K562 (cell line): ENCODE results near the gene EXOG. TPM values are rescaled to one million over a fixed set of nuclear protein-coding genes. Genes with fewer than 3 reads are reported as not detected.

Experiments used
- ATAC-seq: fragments of 200-7000 bp; cut with Tn5 transposase; 3 replicates; pipeline ENCODE4 v1.9.1; 2020; ENCODE audit warnings: moderate library complexity
- BruUV-seq: library from RNA; stranded (reverse); fragments of 400-500 nt; replicated peaks from 2 replicates; lab custom pipeline; 2021; lab: Mats Ljungman, UMichigan
- CTCF ChIA-PET: fragments of 300-600 bp; formaldehyde crosslinking; extraction: SDS; loops from one replicate; lab custom pipeline; 2021; ENCODE audit warnings: low intra/inter-chr PET ratio; lab: Yijun Ruan, JAX
- POLR2A ChIA-PET: fragments of 300-600, 350-650 bp; sonication (Branson Sonifier 250); formaldehyde crosslinking; extraction: SDS; loops from one replicate; lab custom pipeline; 2021; ENCODE audit warnings: antibody characterized with exemption, inconsistent platforms; lab: Yijun Ruan, JAX
- DNase-seq, 4 experiments: peaks; one replicate each; pipeline versions ENCODE4 v3.0.0 to v3.0.0-alpha.2; 2011 to 2018; ENCODE audit warnings: low spot score in 3 of 4, mixed read lengths in 3 of 4; ENCODE audit errors: extremely low read depth in 1 of 4
- FAIRE-seq: peaks from 2 replicates; lab custom pipeline; 2011; peaks lifted over from hg19 to GRCh38; lab: Jason Lieb, UNC
- H2AFZ ChIP-seq: 2 replicates; pipeline ENCODE4 v1.6.0; 2011; ENCODE audit warnings: low read depth, low read length, control low read depth, inconsistent platforms
- H3K27ac ChIP-seq: fragments of 200-600 bp; 3 replicates; pipeline ENCODE4 v1.8.0; 2011; ENCODE audit warnings: low read depth, mild to moderate bottlenecking, control low read depth, inconsistent platforms, low read length, moderate library complexity, mixed read lengths; ENCODE audit errors: extremely low read depth
- H3K27me3 ChIP-seq, 2 experiments: fragments of 300-600 bp in 1 of 2; 2 replicates in 1 of 2; 3 replicates in 1 of 2; pipeline versions ENCODE4 v1.6.0 to v1.8.0; 2011; ENCODE audit warnings: inconsistent platforms in 2 of 2, low read length in 2 of 2, mild to moderate bottlenecking in 1 of 2, mixed read lengths in 1 of 2, moderate library complexity in 1 of 2; ENCODE audit not compliant: control insufficient read depth in 2 of 2, insufficient read depth in 2 of 2
- H3K36me3 ChIP-seq: fragments of 300-600 bp; 3 replicates; pipeline ENCODE4 v1.8.0; 2011; ENCODE audit warnings: mild to moderate bottlenecking, low read length, inconsistent platforms; ENCODE audit not compliant: control insufficient read depth, insufficient read depth
- H3K4me1 ChIP-seq, 2 experiments: fragments of 200-600 bp in 1 of 2; replicated peaks in 1 of 2; 2 replicates in 1 of 2; 3 replicates in 1 of 2; pipeline versions ENCODE4 v1.5.1 to v1.8.0; 2011; ENCODE audit warnings: inconsistent platforms in 2 of 2, low read length in 2 of 2, mild to moderate bottlenecking in 1 of 2, mixed read lengths in 1 of 2, moderate library complexity in 1 of 2; ENCODE audit not compliant: control insufficient read depth in 2 of 2, insufficient read depth in 2 of 2
- H3K4me2 ChIP-seq: 2 replicates; pipeline ENCODE4 v1.6.1; 2011; ENCODE audit warnings: low read length, control low read depth, inconsistent platforms, mixed read lengths; ENCODE audit not compliant: insufficient read depth
- H3K4me3 ChIP-seq: fragments of 200-600 bp; sonication (generic), shearing (Covaris generic); 2 replicates; pipeline ENCODE4 v1.5.1; 2016; ENCODE audit warnings: control low read depth, inconsistent platforms
- H3K79me2 ChIP-seq: fragments of 200-600 bp; 3 replicates; pipeline ENCODE4 v1.8.0; 2011; ENCODE audit warnings: low read length, inconsistent platforms; ENCODE audit not compliant: control insufficient read depth, insufficient read depth
- H3K9ac ChIP-seq, 2 experiments: 2 replicates each; pipeline versions ENCODE4 v1.6.0 to v1.6.1; 2011; ENCODE audit warnings: low read depth in 2 of 2, low read length in 2 of 2, control low read depth in 1 of 2, inconsistent platforms in 1 of 2, mild to moderate bottlenecking in 1 of 2, mixed read lengths in 1 of 2; ENCODE audit not compliant: insufficient read depth in 1 of 2
- H3K9me1 ChIP-seq: one replicate; pipeline ENCODE4 v1.6.0; 2011; ENCODE audit warnings: inconsistent platforms, mild to moderate bottlenecking, low read length, moderate library complexity; ENCODE audit not compliant: control insufficient read depth, insufficient read depth
- H3K9me3 ChIP-seq: replicated peaks from 2 replicates; pipeline ENCODE4 v1.5.1; 2011; ENCODE audit warnings: low read depth, low read length, inconsistent platforms; ENCODE audit not compliant: control insufficient read depth, insufficient read depth
- H4K20me1 ChIP-seq: replicated peaks from 2 replicates; pipeline ENCODE4 v1.6.1; 2011; ENCODE audit warnings: low read length, inconsistent platforms, mixed read lengths; ENCODE audit not compliant: control insufficient read depth, insufficient read depth
- HDGF ChIP-seq: fragments of 450-650 bp; IDR thresholded peaks from 2 replicates; pipeline ENCODE4 v1.6.1; 2016
- KDM5B ChIP-seq: fragments of 200-600 bp; sonication (generic); IDR thresholded peaks from 2 replicates; pipeline ENCODE4 v1.6.1; 2012; ENCODE audit warnings: low read depth, mild to moderate bottlenecking, moderate library complexity, low read length, control low read depth, inconsistent platforms; ENCODE audit not compliant: insufficient replicate concordance
- POLR2A ChIP-seq: fragments of 450-650 bp; conservative IDR thresholded peaks from 2 replicates; pipeline ENCODE4 v1.6.1; 2016
- YY1 ChIP-seq, 3 experiments: IDR thresholded peaks; 2 replicates each; pipeline ENCODE4 v1.6.1; 2011; ENCODE audit warnings: low read length in 2 of 3, mild to moderate bottlenecking in 2 of 3, moderate library complexity in 2 of 3, borderline replicate concordance in 1 of 3, control low read depth in 1 of 3, low read depth in 1 of 3; ENCODE audit not compliant: insufficient read depth in 3 of 3, insufficient replicate concordance in 2 of 3, control insufficient read depth in 1 of 3, insufficient read length in 1 of 3; ENCODE audit errors: extremely low read depth in 1 of 3
- ZFX ChIP-seq: sonication (generic); formaldehyde crosslinking; IDR thresholded peaks from 2 replicates; pipeline ENCODE4 v1.8.0; 2022; ENCODE audit warnings: mild to moderate bottlenecking, missing genetic modification reagents, moderate library complexity
- WGBS: fragments of 100-300 bp; shearing (Covaris generic); methylation state at CpG from one replicate; pipeline ENCODE4 v1.1.6; 2016; ENCODE audit warnings: low coverage, mixed read lengths; ENCODE audit not compliant: insufficient coverage; ENCODE audit errors: missing lambda C conversion rate; 5-methylcytosine and 5-hydroxymethylcytosine counted together
- in situ Hi-C: fragments of 300-500 bp; cut with MboI; formaldehyde crosslinking; loops from 4 replicates; pipeline ENCODE4 v1.15.0; 2018; ENCODE audit warnings: inconsistent platforms, mixed read lengths
- intact Hi-C: fragments of 100-400 bp; cut with micrococcal nuclease; formaldehyde crosslinking; loops from 2 replicates; pipeline ENCODE4 v1.14.2; 2022
- polyA plus RNA-seq, 8 experiments: library from polyadenylated mRNA; depleted of rRNA in 4 of 8; stranded (reverse) in 5 of 8; unstranded in 3 of 8; fragments of >200 nt; fragmentation: Nextera tagmentation in 2 of 8; fragmentation: Illumina TruSeq in 1 of 8; extraction: Ambion mirVana in 2 of 8; extraction: Trizol in 1 of 8; gene quantifications; 2 replicates each; pipeline versions ENCODE4 v1.2.1 to v1.2.3, GENCODE V29; 2011 to 2014; ENCODE audit warnings: inconsistent platforms in 1 of 8, missing spikeins in 1 of 8
- total RNA-seq, 7 experiments: library from RNA; depleted of rRNA in 6 of 7; stranded (reverse); fragments of >200 nt in 6 of 7; fragmentation: Illumina TruSeq in 2 of 7; extraction: Trizol in 2 of 7; gene quantifications; 2 replicates each; pipeline versions ENCODE4 v1.2.1 to v1.2.3, GENCODE V29; 2011 to 2021; ENCODE audit warnings: low replicate concordance in 1 of 7
- TF ChIP-seq, protein P1 (sequence below), 2 experiments: IDR thresholded peaks; 2 replicates each; pipeline ENCODE4 v1.6.1; 2011; ENCODE audit warnings: borderline replicate concordance in 1 of 2, control low read depth in 1 of 2, low read depth in 1 of 2, low read length in 1 of 2, mild to moderate bottlenecking in 1 of 2, mixed read lengths in 1 of 2, moderate library complexity in 1 of 2; ENCODE audit not compliant: insufficient read depth in 1 of 2, insufficient read length in 1 of 2, poor library complexity in 1 of 2, severe bottlenecking in 1 of 2; ENCODE audit errors: extremely low read depth in 1 of 2
- TF ChIP-seq, protein P2 (sequence below): fragments of 450-650 bp; formaldehyde crosslinking; IDR thresholded peaks from 2 replicates; pipeline ENCODE4 v1.4.0; 2020; ENCODE audit warnings: mild to moderate bottlenecking, moderate library complexity
- TF ChIP-seq, protein P3 (sequence below), 3 experiments: IDR thresholded peaks in 2 of 3; conservative IDR thresholded peaks in 1 of 3; 2 replicates each; pipeline ENCODE4 v1.5.1; 2011 to 2012; ENCODE audit warnings: low read length in 3 of 3, mild to moderate bottlenecking in 3 of 3, control low read depth in 2 of 3, improper control_type of control experiment in 1 of 3, inconsistent platforms in 1 of 3, low read depth in 1 of 3, mixed read lengths in 1 of 3, moderate library complexity in 1 of 3; ENCODE audit not compliant: insufficient read depth in 2 of 3
- TF ChIP-seq, protein P4 (sequence below): sonication (generic); formaldehyde crosslinking; IDR thresholded peaks from 2 replicates; pipeline ENCODE4 v1.8.1; 2023; ENCODE audit warnings: mild to moderate bottlenecking, missing genetic modification reagents
- TF ChIP-seq, protein P5 (sequence below): sonication (generic); formaldehyde crosslinking; IDR thresholded peaks from 2 replicates; pipeline ENCODE4 v1.9.0; 2022; ENCODE audit warnings: mild to moderate bottlenecking, missing genetic modification reagents

EXOG gene
- total and polyA plus RNA-seq, 9 of the 15 experiments (the other 6 are each of a cell fraction or from before 2014, with no cell fraction given), result 10.8 to 21.7 (median 14.8) TPM

DNA sequence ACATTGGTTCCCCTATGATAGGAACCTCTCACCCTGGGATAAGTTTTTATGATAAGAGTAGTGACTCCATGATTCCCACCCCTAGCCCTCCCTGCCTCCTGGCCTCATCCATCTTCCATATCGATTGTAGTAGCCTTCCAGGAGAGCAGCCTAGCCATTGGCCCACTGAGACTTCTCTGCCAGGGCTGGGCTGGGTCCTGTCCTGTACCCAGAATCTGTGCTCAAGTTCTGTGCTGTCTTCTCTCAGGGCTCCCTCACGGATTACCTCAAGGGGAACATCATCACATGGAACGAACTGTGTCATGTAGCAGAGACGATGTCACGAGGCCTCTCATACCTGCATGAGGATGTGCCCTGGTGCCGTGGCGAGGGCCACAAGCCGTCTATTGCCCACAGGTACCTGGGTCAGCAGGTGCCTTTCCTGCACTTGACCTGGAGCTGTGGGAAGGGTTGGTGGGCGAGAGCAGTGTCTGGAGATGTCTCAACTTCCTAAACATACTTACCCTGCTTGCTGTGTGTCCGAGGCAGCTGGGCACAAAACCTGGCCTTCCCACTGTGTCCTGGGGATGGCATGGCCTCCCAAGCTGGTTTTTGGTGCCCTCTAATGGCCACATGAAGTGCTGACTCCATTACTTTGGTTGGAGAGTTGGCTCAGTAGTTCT, 16.6 kb upstream of the EXOG start:
- H3K9ac ChIP-seq, result no peak overlapping the region
- H2AFZ ChIP-seq, result no peak overlapping the region
- peaks cover 0 to 3% of the 10 kb centered on the region in 2 experiments; a peak in 1 of 5 replicates for H3K4me1 ChIP-seq
- H4K20me1 ChIP-seq, result peaks cover 14% of the 10 kb centered on the region
- intact Hi-C loops (loop anchor here (2.0 to 5.0 kb wide), 5 partner anchors 133 to 507 kb away; partner anchors contain the start of genes ACAA1, MYD88 and XYLB), in situ Hi-C loops (loop anchor here (10.0 kb wide), 1 partner anchor 345 kb away; the partner anchor contains the start of genes ACAA1 and MYD88)
- peaks cover 51% of the 10 kb centered on the region; the same call in 2 of the 3 replicates for H3K36me3 ChIP-seq
- H3K9me3 ChIP-seq, result no peaks in the 10 kb centered on the region
- FAIRE-seq (peak; percentile 96), DNase-seq (peak; percentile 64 to 73 (median 70)), ATAC-seq (peak; percentile 88)
- H3K4me2 ChIP-seq, result no peak overlapping the region
- 0 out of 3 replicates have a peak, but pooled peaks cover 2% of the 10 kb centered on the region for H3K79me2 ChIP-seq
- no peaks in the 10 kb centered on the region for H3K27me3 ChIP-seq
- H3K4me3 ChIP-seq, result no peak overlapping the region
- BruUV-seq, result no TSS peak
- no peak overlapping the region for H3K27ac ChIP-seq
- CTCF ChIA-PET, result interaction anchor here (0.6 to 1.4 kb wide), 7 partner anchors 133 to 505 kb away, joined by 3 to 9 read pairs (median 3); partner anchors contain the start of gene XYLB
- 44% methylated on average over 10 of the region's 10 CpGs for WGBS
- H3K9me1 ChIP-seq, result no peaks in the 10 kb centered on the region
- POLR2A ChIA-PET, result interaction anchor here (1.2 kb wide), 1 partner anchor 10 kb away, joined by 4 read pairs; no protein-coding TSS in a partner anchor
- TF ChIP-seq, protein P1, sequence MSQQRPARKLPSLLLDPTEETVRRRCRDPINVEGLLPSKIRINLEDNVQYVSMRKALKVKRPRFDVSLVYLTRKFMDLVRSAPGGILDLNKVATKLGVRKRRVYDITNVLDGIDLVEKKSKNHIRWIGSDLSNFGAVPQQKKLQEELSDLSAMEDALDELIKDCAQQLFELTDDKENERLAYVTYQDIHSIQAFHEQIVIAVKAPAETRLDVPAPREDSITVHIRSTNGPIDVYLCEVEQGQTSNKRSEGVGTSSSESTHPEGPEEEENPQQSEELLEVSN (IDR thresholded peaks at IDR 0.05; ENCODE audit: borderline replicate concordance in 1 of 2, extremely low read depth in 1 of 2, insufficient read depth in 1 of 2, insufficient read length in 1 of 2, low read depth in 1 of 2, low read length in 1 of 2, poor library complexity in 1 of 2, severe bottlenecking in 1 of 2), result no peak
- TF ChIP-seq, protein P2, sequence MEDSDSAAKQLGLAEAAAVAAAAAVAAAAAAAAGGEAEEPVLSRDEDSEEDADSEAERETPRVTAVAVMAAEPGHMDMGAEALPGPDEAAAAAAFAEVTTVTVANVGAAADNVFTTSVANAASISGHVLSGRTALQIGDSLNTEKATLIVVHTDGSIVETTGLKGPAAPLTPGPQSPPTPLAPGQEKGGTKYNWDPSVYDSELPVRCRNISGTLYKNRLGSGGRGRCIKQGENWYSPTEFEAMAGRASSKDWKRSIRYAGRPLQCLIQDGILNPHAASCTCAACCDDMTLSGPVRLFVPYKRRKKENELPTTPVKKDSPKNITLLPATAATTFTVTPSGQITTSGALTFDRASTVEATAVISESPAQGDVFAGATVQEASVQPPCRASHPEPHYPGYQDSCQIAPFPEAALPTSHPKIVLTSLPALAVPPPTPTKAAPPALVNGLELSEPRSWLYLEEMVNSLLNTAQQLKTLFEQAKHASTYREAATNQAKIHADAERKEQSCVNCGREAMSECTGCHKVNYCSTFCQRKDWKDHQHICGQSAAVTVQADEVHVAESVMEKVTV (CRISPR knock-in tag), result peak; percentile 76
- TF ChIP-seq HDGF (0 out of 2 replicates have a peak, but pooled peaks have one; percentile 36), ZFX (CRISPR knock-in tag) (no peak), KDM5B (no peak), YY1 (IDR thresholded peaks at IDR 0.05; ENCODE audit: borderline replicate concordance in 1 of 3, control insufficient read depth in 1 of 3, extremely low read depth in 1 of 3, insufficient read depth in 3 of 3, insufficient read length in 1 of 3, insufficient replicate concordance in 2 of 3, low read depth in 1 of 3, low read length in 2 of 3) (peak in 1 of 3 experiments; percentile 64), POLR2A (no peak)
- TF ChIP-seq, protein P3, sequence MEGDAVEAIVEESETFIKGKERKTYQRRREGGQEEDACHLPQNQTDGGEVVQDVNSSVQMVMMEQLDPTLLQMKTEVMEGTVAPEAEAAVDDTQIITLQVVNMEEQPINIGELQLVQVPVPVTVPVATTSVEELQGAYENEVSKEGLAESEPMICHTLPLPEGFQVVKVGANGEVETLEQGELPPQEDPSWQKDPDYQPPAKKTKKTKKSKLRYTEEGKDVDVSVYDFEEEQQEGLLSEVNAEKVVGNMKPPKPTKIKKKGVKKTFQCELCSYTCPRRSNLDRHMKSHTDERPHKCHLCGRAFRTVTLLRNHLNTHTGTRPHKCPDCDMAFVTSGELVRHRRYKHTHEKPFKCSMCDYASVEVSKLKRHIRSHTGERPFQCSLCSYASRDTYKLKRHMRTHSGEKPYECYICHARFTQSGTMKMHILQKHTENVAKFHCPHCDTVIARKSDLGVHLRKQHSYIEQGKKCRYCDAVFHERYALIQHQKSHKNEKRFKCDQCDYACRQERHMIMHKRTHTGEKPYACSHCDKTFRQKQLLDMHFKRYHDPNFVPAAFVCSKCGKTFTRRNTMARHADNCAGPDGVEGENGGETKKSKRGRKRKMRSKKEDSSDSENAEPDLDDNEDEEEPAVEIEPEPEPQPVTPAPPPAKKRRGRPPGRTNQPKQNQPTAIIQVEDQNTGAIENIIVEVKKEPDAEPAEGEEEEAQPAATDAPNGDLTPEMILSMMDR (IDR thresholded peaks at IDR 0.05 in 2 of 3, conservative IDR thresholded peaks at IDR 0.05 in 1 of 3; ENCODE audit: insufficient read depth in 2 of 3, low read depth in 1 of 3, low read length in 3 of 3), result peak; percentile 80 to 91 (median 86)
- TF ChIP-seq, protein P4, sequence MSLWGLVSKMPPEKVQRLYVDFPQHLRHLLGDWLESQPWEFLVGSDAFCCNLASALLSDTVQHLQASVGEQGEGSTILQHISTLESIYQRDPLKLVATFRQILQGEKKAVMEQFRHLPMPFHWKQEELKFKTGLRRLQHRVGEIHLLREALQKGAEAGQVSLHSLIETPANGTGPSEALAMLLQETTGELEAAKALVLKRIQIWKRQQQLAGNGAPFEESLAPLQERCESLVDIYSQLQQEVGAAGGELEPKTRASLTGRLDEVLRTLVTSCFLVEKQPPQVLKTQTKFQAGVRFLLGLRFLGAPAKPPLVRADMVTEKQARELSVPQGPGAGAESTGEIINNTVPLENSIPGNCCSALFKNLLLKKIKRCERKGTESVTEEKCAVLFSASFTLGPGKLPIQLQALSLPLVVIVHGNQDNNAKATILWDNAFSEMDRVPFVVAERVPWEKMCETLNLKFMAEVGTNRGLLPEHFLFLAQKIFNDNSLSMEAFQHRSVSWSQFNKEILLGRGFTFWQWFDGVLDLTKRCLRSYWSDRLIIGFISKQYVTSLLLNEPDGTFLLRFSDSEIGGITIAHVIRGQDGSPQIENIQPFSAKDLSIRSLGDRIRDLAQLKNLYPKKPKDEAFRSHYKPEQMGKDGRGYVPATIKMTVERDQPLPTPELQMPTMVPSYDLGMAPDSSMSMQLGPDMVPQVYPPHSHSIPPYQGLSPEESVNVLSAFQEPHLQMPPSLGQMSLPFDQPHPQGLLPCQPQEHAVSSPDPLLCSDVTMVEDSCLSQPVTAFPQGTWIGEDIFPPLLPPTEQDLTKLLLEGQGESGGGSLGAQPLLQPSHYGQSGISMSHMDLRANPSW, result no peak
- TF ChIP-seq, protein P5, sequence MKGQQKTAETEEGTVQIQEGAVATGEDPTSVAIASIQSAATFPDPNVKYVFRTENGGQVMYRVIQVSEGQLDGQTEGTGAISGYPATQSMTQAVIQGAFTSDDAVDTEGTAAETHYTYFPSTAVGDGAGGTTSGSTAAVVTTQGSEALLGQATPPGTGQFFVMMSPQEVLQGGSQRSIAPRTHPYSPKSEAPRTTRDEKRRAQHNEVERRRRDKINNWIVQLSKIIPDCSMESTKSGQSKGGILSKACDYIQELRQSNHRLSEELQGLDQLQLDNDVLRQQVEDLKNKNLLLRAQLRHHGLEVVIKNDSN (CRISPR knock-in tag), result 0 out of 2 replicates have a peak, but pooled peaks have one; percentile 17
